ENCODE results near the gene UNC13A. TPM values are rescaled to one million over a fixed set of nuclear protein-coding genes. Genes with fewer than 3 reads are reported as not detected.

The UNC13A gene
- polyA plus RNA-seq, 1 of the 3 experiments (the other 2 are of a cell fraction) = 0.38 TPM

DNA sequence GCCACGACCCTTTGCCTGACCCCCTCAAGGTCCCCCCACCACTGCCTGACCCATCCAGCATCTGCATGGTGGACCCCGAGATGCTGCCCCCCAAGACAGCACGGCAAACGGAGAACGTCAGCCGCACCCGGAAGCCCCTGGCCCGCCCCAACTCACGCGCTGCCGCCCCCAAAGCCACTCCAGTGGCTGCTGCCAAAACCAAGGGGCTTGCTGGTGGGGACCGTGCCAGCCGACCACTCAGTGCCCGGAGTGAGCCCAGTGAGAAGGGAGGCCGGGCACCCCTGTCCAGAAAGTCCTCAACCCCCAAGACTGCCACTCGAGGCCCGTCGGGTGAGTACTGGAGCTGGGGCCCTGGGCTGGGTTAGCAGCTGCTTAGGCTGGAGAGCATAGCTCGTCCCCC, 39.7 kb upstream of the UNC13A start:
- H3K4me3 ChIP-seq (ENCODE audit: low read depth in 2 of 2, low read length in 1 of 2) = no peak overlapping the region
- WGBS (ENCODE audit: low lambda C conversion rate) = 97% methylated on average over 5 of the region's 19 CpGs
- H3K79me2 ChIP-seq (ENCODE audit: insufficient read depth) = peaks cover 49% of the 10 kb centered on the region
- H4K20me1 ChIP-seq (ENCODE audit: insufficient read depth) = peaks cover 40% of the 10 kb centered on the region
- no peak overlapping the region for H3K27ac ChIP-seq (ENCODE audit: low read depth in 2 of 2, low read length in 1 of 2)
- peaks cover 38 to 47% of the 10 kb centered on the region in 2 experiments for H3K36me3 ChIP-seq (replicated peaks in 1 of 2; ENCODE audit: control insufficient read depth in 1 of 2, insufficient read depth in 2 of 2, low read length in 1 of 2)
- no peaks in the 10 kb centered on the region for H3K9me2 ChIP-seq
- CTCF ChIA-PET = interaction anchor here (1.0 kb wide), 1 partner anchor 128 kb away, joined by 3 read pairs; no protein-coding TSS in a partner anchor
- no peaks in the 10 kb centered on the region for H3K9me3 ChIP-seq
- no peak overlapping the region for H2AFZ ChIP-seq (ENCODE audit: low read depth)
- DNase-seq = no peak
- POLR2A ChIA-PET = interaction anchor here (0.6 kb wide), 1 partner anchor 12 kb away, joined by 3 read pairs; no protein-coding TSS in a partner anchor
- TF ChIP-seq YY1 (IDR thresholded peaks at IDR 0.05; ENCODE audit: low read depth) = no peak
- TF ChIP-seq, protein P1, sequence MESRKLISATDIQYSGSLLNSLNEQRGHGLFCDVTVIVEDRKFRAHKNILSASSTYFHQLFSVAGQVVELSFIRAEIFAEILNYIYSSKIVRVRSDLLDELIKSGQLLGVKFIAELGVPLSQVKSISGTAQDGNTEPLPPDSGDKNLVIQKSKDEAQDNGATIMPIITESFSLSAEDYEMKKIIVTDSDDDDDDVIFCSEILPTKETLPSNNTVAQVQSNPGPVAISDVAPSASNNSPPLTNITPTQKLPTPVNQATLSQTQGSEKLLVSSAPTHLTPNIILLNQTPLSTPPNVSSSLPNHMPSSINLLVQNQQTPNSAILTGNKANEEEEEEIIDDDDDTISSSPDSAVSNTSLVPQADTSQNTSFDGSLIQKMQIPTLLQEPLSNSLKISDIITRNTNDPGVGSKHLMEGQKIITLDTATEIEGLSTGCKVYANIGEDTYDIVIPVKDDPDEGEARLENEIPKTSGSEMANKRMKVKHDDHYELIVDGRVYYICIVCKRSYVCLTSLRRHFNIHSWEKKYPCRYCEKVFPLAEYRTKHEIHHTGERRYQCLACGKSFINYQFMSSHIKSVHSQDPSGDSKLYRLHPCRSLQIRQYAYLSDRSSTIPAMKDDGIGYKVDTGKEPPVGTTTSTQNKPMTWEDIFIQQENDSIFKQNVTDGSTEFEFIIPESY (IDR thresholded peaks at IDR 0.05; ENCODE audit: borderline replicate concordance, low read depth) = no peak
- H3K27me3 ChIP-seq (ENCODE audit: insufficient read depth) = no peaks in the 10 kb centered on the region
- H3K4me1 ChIP-seq (ENCODE audit: control insufficient read depth in 1 of 2, insufficient read depth in 2 of 2, low read depth in 1 of 2, low read length in 1 of 2) = no peaks in the 10 kb centered on the region
- H3K4me2 ChIP-seq = no peak overlapping the region
- peaks cover 3% of the 10 kb centered on the region for H3F3A ChIP-seq (replicated peaks; ENCODE audit: insufficient read depth)
- no peak overlapping the region for H3K9ac ChIP-seq

DNA sequence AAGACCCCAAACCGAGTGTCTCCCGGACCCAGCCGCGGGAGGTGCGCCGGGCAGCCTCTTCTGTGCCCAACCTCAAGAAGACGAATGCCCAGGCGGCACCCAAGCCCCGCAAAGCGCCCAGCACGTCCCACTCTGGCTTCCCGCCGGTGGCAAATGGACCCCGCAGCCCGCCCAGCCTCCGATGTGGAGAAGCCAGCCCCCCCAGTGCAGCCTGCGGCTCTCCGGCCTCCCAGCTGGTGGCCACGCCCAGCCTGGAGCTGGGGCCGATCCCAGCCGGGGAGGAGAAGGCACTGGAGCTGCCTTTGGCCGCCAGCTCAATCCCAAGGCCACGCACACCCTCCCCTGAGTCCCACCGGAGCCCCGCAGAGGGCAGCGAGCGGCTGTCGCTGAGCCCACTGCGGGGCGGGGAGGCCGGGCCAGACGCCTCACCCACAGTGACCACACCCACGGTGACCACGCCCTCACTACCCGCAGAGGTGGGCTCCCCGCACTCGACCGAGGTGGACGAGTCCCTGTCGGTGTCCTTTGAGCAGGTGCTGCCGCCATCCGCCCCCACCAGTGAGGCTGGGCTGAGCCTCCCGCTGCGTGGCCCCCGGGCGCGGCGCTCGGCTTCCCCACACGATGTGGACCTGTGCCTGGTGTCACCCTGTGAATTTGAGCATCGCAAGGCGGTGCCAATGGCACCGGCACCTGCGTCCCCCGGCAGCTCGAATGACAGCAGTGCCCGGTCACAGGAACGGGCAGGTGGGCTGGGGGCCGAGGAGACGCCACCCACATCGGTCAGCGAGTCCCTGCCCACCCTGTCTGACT, 39.0 kb upstream of the UNC13A start:
- no peak overlapping the region for H3K9ac ChIP-seq
- H3K4me3 ChIP-seq (ENCODE audit: low read depth in 2 of 2, low read length in 1 of 2) = no peak overlapping the region
- peaks cover 0 to 2% of the 10 kb centered on the region in 2 experiments; a peak in 1 of 4 replicates for H3K4me1 ChIP-seq (ENCODE audit: control insufficient read depth in 1 of 2, insufficient read depth in 2 of 2, low read depth in 1 of 2, low read length in 1 of 2)
- no peaks in the 10 kb centered on the region for H3K9me3 ChIP-seq
- peaks cover 46% of the 10 kb centered on the region for H3K79me2 ChIP-seq (ENCODE audit: insufficient read depth)
- ChIA-PET CTCF (interaction anchor here (1.0 to 1.6 kb wide), 3 partner anchors 11 to 128 kb away, joined by 3 to 4 read pairs (median 3); no protein-coding TSS in a partner anchor), POLR2A (no interaction called here)
- peaks cover 3% of the 10 kb centered on the region for H3F3A ChIP-seq (replicated peaks; ENCODE audit: insufficient read depth)
- no peak overlapping the region for H2AFZ ChIP-seq (ENCODE audit: low read depth)
- no peaks in the 10 kb centered on the region for H3K9me2 ChIP-seq
- H4K20me1 ChIP-seq (ENCODE audit: insufficient read depth) = peaks cover 35% of the 10 kb centered on the region
- no peaks in the 10 kb centered on the region for H3K27me3 ChIP-seq (ENCODE audit: insufficient read depth)
- H3K27ac ChIP-seq (ENCODE audit: low read depth in 2 of 2, low read length in 1 of 2) = no peak overlapping the region
- H3K36me3 ChIP-seq (replicated peaks in 1 of 2; ENCODE audit: control insufficient read depth in 1 of 2, insufficient read depth in 2 of 2, low read length in 1 of 2) = peaks cover 38 to 47% of the 10 kb centered on the region in 2 experiments
- WGBS (ENCODE audit: low lambda C conversion rate) = 95% methylated on average over 7 of the region's 62 CpGs
- H3K4me2 ChIP-seq = no peak overlapping the region
- DNase-seq = no peak
- TF ChIP-seq RCOR1 (IDR thresholded peaks at IDR 0.05; ENCODE audit: low read length) (no peak), TCF12 (IDR thresholded peaks at IDR 0.05) (no peak), GATA2 (CRISPR knock-in tag; IDR thresholded peaks at IDR 0.05) (no peak), RAD21 (IDR thresholded peaks at IDR 0.05; ENCODE audit: low read length) (no peak), YY1 (IDR thresholded peaks at IDR 0.05; ENCODE audit: low read depth) (no peak), TAF1 (IDR thresholded peaks at IDR 0.05; ENCODE audit: borderline replicate concordance, low read depth, low read length) (no peak), CHD2 (IDR thresholded peaks at IDR 0.05; ENCODE audit: low read length, partially characterized antibody) (no peak), FOSL2 (IDR thresholded peaks at IDR 0.05; ENCODE audit: borderline replicate concordance, low read depth) (no peak)
- TF ChIP-seq, protein P2, sequence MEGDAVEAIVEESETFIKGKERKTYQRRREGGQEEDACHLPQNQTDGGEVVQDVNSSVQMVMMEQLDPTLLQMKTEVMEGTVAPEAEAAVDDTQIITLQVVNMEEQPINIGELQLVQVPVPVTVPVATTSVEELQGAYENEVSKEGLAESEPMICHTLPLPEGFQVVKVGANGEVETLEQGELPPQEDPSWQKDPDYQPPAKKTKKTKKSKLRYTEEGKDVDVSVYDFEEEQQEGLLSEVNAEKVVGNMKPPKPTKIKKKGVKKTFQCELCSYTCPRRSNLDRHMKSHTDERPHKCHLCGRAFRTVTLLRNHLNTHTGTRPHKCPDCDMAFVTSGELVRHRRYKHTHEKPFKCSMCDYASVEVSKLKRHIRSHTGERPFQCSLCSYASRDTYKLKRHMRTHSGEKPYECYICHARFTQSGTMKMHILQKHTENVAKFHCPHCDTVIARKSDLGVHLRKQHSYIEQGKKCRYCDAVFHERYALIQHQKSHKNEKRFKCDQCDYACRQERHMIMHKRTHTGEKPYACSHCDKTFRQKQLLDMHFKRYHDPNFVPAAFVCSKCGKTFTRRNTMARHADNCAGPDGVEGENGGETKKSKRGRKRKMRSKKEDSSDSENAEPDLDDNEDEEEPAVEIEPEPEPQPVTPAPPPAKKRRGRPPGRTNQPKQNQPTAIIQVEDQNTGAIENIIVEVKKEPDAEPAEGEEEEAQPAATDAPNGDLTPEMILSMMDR (IDR thresholded peaks at IDR 0.05) = no peak
- TF ChIP-seq, protein P3, sequence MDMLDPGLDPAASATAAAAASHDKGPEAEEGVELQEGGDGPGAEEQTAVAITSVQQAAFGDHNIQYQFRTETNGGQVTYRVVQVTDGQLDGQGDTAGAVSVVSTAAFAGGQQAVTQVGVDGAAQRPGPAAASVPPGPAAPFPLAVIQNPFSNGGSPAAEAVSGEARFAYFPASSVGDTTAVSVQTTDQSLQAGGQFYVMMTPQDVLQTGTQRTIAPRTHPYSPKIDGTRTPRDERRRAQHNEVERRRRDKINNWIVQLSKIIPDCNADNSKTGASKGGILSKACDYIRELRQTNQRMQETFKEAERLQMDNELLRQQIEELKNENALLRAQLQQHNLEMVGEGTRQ (IDR thresholded peaks at IDR 0.05; ENCODE audit: borderline replicate concordance, low read depth, low read length) = no peak
- TF ChIP-seq, protein P4, sequence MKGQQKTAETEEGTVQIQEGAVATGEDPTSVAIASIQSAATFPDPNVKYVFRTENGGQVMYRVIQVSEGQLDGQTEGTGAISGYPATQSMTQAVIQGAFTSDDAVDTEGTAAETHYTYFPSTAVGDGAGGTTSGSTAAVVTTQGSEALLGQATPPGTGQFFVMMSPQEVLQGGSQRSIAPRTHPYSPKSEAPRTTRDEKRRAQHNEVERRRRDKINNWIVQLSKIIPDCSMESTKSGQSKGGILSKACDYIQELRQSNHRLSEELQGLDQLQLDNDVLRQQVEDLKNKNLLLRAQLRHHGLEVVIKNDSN (IDR thresholded peaks at IDR 0.05; ENCODE audit: borderline replicate concordance, low read depth) = no peak
- TF ChIP-seq, protein P5, sequence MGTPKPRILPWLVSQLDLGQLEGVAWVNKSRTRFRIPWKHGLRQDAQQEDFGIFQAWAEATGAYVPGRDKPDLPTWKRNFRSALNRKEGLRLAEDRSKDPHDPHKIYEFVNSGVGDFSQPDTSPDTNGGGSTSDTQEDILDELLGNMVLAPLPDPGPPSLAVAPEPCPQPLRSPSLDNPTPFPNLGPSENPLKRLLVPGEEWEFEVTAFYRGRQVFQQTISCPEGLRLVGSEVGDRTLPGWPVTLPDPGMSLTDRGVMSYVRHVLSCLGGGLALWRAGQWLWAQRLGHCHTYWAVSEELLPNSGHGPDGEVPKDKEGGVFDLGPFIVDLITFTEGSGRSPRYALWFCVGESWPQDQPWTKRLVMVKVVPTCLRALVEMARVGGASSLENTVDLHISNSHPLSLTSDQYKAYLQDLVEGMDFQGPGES (IDR thresholded peaks at IDR 0.05; ENCODE audit: low read depth, low read length) = no peak
- TF ChIP-seq, protein P6, sequence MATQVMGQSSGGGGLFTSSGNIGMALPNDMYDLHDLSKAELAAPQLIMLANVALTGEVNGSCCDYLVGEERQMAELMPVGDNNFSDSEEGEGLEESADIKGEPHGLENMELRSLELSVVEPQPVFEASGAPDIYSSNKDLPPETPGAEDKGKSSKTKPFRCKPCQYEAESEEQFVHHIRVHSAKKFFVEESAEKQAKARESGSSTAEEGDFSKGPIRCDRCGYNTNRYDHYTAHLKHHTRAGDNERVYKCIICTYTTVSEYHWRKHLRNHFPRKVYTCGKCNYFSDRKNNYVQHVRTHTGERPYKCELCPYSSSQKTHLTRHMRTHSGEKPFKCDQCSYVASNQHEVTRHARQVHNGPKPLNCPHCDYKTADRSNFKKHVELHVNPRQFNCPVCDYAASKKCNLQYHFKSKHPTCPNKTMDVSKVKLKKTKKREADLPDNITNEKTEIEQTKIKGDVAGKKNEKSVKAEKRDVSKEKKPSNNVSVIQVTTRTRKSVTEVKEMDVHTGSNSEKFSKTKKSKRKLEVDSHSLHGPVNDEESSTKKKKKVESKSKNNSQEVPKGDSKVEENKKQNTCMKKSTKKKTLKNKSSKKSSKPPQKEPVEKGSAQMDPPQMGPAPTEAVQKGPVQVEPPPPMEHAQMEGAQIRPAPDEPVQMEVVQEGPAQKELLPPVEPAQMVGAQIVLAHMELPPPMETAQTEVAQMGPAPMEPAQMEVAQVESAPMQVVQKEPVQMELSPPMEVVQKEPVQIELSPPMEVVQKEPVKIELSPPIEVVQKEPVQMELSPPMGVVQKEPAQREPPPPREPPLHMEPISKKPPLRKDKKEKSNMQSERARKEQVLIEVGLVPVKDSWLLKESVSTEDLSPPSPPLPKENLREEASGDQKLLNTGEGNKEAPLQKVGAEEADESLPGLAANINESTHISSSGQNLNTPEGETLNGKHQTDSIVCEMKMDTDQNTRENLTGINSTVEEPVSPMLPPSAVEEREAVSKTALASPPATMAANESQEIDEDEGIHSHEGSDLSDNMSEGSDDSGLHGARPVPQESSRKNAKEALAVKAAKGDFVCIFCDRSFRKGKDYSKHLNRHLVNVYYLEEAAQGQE (IDR thresholded peaks at IDR 0.05; ENCODE audit: low read depth, low read length) = no peak
